Measurements from ENCODE around the gene SC5D. TPM values are rescaled to one million over a fixed set of nuclear protein-coding genes. Genes with fewer than 3 reads are reported as not detected.

The SC5D gene
- total RNA-seq, 1 experiment from 2014 or later, result 126 TPM

DNA sequence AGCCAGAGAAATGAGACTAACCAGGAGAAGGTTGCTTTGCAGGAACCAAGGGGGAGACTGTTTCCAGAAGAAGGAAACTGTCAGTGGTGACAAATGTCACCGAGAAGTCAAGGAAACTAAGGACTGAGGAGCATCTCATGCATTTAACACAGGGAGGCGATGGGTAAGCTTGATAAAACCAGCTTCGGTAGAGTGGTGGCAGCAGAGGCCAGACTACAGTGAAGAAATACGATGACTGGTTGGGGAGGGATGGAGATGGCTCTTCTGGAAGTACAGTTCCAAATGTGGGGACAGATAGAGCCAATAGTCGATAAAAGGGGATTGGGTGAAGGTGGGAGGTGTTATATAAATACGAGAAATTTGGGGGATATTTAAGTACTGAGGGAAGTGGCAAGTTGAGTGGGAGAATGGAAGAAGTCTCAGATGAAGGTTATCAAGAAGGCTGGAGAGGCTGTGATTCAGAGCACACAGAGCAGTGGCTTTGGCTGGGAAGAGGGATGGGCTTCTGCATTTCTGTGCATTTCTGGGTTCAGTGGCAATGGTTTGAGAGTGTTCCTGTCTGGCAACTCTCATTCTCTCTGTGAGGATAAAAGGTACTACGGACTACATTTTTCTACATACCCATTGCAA, 29.2 kb downstream of the SC5D start:
- H3K9me3 ChIP-seq, result no peaks in the 10 kb centered on the region
- no peaks in the 10 kb centered on the region for H3K9me3 Mint-ChIP-seq (ENCODE audit: unreplicated experiment)
- TF ChIP-seq, protein P1, sequence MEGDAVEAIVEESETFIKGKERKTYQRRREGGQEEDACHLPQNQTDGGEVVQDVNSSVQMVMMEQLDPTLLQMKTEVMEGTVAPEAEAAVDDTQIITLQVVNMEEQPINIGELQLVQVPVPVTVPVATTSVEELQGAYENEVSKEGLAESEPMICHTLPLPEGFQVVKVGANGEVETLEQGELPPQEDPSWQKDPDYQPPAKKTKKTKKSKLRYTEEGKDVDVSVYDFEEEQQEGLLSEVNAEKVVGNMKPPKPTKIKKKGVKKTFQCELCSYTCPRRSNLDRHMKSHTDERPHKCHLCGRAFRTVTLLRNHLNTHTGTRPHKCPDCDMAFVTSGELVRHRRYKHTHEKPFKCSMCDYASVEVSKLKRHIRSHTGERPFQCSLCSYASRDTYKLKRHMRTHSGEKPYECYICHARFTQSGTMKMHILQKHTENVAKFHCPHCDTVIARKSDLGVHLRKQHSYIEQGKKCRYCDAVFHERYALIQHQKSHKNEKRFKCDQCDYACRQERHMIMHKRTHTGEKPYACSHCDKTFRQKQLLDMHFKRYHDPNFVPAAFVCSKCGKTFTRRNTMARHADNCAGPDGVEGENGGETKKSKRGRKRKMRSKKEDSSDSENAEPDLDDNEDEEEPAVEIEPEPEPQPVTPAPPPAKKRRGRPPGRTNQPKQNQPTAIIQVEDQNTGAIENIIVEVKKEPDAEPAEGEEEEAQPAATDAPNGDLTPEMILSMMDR (IDR thresholded peaks at IDR 0.05; ENCODE audit: insufficient read depth in 1 of 2, low read depth in 1 of 2, low read length in 1 of 2, severe bottlenecking in 1 of 2, unreplicated experiment in 1 of 2), result peak in 1 of 2 experiments; percentile 51
- H3K4me3 Mint-ChIP-seq (ENCODE audit: unreplicated experiment), result no peak overlapping the region
- no peaks in the 10 kb centered on the region for H3K27me3 ChIP-seq (replicated peaks; ENCODE audit: control insufficient read depth, insufficient read depth, low read length)
- H3K27ac Mint-ChIP-seq (ENCODE audit: unreplicated experiment), result no peak overlapping the region
- peaks cover 12% of the 10 kb centered on the region for H3K27me3 Mint-ChIP-seq (ENCODE audit: insufficient read depth, unreplicated experiment)
- H3K4me1 Mint-ChIP-seq (ENCODE audit: low read depth, unreplicated experiment), result peaks cover 18% of the 10 kb centered on the region
- no peaks in the 10 kb centered on the region for H3K36me3 ChIP-seq (ENCODE audit: control insufficient read depth, insufficient read depth, low read length)
- peaks cover 4% of the 10 kb centered on the region; the same call in 1 of the 2 replicates for H3K4me1 ChIP-seq
- DNase-seq, result peak in 1 of 2 experiments; percentile 45
- no TSS peak for BruUV-seq (replicated peaks)
- no peaks in the 10 kb centered on the region for H3K36me3 Mint-ChIP-seq (ENCODE audit: insufficient read depth, unreplicated experiment)
- H3K4me3 ChIP-seq (ENCODE audit: low read depth, low read length), result no peak overlapping the region
- intact Hi-C loops (cut with micrococcal nuclease; ENCODE audit: unreplicated experiment), result loop anchor here (5.0 kb wide), 1 partner anchor 131 kb away; the partner anchor contains the start of genes SORL1 and SORL1-AS1
- ChIA-PET POLR2A (no interaction called here), CTCF (interaction anchor here (0.6 to 1.0 kb wide), 3 partner anchors 12 to 270 kb away, joined by 3 to 4 read pairs (median 4); no protein-coding TSS in a partner anchor)

DNA sequence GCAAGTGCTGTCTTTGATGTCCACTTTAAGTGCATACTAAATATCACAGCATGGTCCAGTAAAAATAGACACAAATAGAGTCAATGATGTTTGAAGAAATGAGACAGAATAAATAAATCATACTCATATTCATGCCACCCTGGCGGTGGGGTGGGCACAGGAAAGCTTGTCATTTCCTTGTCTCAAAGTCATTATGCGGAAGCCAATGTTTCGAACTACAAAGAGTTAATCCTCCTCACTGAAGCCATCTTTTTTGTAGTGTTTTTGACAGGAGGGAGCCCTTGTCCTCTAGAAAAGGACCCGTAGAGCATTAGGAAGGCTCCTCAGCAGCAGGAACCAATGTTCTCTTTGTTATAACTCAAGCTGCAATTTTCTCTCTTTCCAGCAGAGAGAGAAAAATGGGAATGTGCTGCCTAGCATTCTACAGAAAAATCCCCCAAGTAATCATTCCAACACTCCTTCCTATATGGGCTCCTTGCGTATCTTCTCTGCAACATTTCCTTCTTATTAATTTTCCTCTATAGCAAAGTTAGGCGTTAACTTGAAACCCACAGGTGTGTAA, 30.6 kb downstream of the SC5D start:
- H3K27me3 Mint-ChIP-seq (ENCODE audit: insufficient read depth, unreplicated experiment), result peaks cover 12% of the 10 kb centered on the region
- TF ChIP-seq, protein P1 (IDR thresholded peaks at IDR 0.05; ENCODE audit: insufficient read depth in 1 of 2, low read depth in 1 of 2, low read length in 1 of 2, severe bottlenecking in 1 of 2, unreplicated experiment in 1 of 2), result peak; percentile 2 to 19
- Histone ChIP-seq H3K9me3 (no peaks in the 10 kb centered on the region), H3K36me3 (ENCODE audit: control insufficient read depth, insufficient read depth, low read length) (no peaks in the 10 kb centered on the region), H3K4me3 (ENCODE audit: low read depth, low read length) (no peak overlapping the region), H3K4me1 (peaks cover 4% of the 10 kb centered on the region; the same call in 1 of the 2 replicates), H3K27me3 (replicated peaks; ENCODE audit: control insufficient read depth, insufficient read depth, low read length) (no peaks in the 10 kb centered on the region)
- peaks cover 18% of the 10 kb centered on the region for H3K4me1 Mint-ChIP-seq (ENCODE audit: low read depth, unreplicated experiment)
- intact Hi-C loops (cut with micrococcal nuclease; ENCODE audit: unreplicated experiment), result loop anchor here (1.0 to 5.0 kb wide), 2 partner anchors 56 to 129 kb away; partner anchors contain the start of genes SORL1 and SORL1-AS1
- no peak overlapping the region for H3K27ac Mint-ChIP-seq (ENCODE audit: unreplicated experiment)
- no peaks in the 10 kb centered on the region for H3K36me3 Mint-ChIP-seq (ENCODE audit: insufficient read depth, unreplicated experiment)
- no peak for DNase-seq
- H3K9me3 Mint-ChIP-seq (ENCODE audit: unreplicated experiment), result no peaks in the 10 kb centered on the region
- BruUV-seq (replicated peaks), result no TSS peak
- no peak overlapping the region for H3K4me3 Mint-ChIP-seq (ENCODE audit: unreplicated experiment)
- ChIA-PET CTCF (interaction anchor here (0.6 to 1.4 kb wide), 2 partner anchors 104 to 268 kb away, joined by 3 to 5 read pairs; no protein-coding TSS in a partner anchor), POLR2A (no interaction called here)

DNA sequence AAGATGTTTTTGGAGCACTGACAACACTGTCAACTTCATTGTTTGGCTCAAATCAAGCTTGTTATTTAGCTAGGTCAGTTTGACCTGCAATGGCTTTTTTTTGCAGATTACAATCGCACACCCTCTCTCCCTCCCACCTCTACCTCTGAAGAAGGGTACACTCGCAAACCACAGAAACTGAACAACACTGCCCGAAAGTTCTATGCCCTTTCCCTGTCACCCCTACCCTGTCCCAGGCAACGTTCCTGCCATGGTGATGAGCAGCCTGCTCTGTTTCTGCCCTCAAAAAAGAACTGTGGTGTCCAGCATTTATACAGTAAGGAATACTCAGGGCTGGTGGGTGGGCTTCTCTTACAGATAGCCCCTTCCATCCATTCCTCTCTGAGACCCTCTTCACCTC, 33.7 kb downstream of the SC5D start:
- no peak for DNase-seq
- Histone ChIP-seq H3K4me3 (ENCODE audit: low read depth, low read length) (no peak overlapping the region), H3K36me3 (ENCODE audit: control insufficient read depth, insufficient read depth, low read length) (no peaks in the 10 kb centered on the region), H3K9me3 (no peaks in the 10 kb centered on the region), H3K27me3 (replicated peaks; ENCODE audit: control insufficient read depth, insufficient read depth, low read length) (no peaks in the 10 kb centered on the region), H3K4me1 (peaks cover 10% of the 10 kb centered on the region)
- no peak overlapping the region for H3K27ac Mint-ChIP-seq (ENCODE audit: unreplicated experiment)
- peaks cover 7% of the 10 kb centered on the region for H3K27me3 Mint-ChIP-seq (ENCODE audit: insufficient read depth, unreplicated experiment)
- H3K36me3 Mint-ChIP-seq (ENCODE audit: insufficient read depth, unreplicated experiment), result no peaks in the 10 kb centered on the region
- no peak overlapping the region for H3K4me3 Mint-ChIP-seq (ENCODE audit: unreplicated experiment)
- H3K9me3 Mint-ChIP-seq (ENCODE audit: unreplicated experiment), result peaks cover 5% of the 10 kb centered on the region
- BruUV-seq (replicated peaks), result no TSS peak
- TF ChIP-seq, protein P1 (IDR thresholded peaks at IDR 0.05; ENCODE audit: insufficient read depth in 1 of 2, low read depth in 1 of 2, low read length in 1 of 2, severe bottlenecking in 1 of 2, unreplicated experiment in 1 of 2), result no peak
- intact Hi-C loops (cut with micrococcal nuclease; ENCODE audit: unreplicated experiment), result no loop called here
- ChIA-PET CTCF (interaction anchor here (1.2 kb wide), 1 partner anchor 10 kb away, joined by 4 read pairs; no protein-coding TSS in a partner anchor), POLR2A (no interaction called here)
- H3K4me1 Mint-ChIP-seq (ENCODE audit: low read depth, unreplicated experiment), result peaks cover 8% of the 10 kb centered on the region
